Smooth muscle cell (in vitro differentiated cells): ENCODE measurements around the gene CHPF2. TPM values are rescaled to one million over a fixed set of nuclear protein-coding genes. Genes with fewer than 3 reads are reported as not detected.

ENCODE experiments used
- DNase-seq: peaks from one replicate; lab custom pipeline; 2025; ENCODE audit not compliant: unreplicated experiment; lab: John Stamatoyannopoulos, UW
- H2AFZ ChIP-seq: fragments of 200-600 bp; sonication (generic); 2 replicates; pipeline ENCODE4 v1.6.0; 2016; ENCODE audit warnings: antibody characterized with exemption, low read depth, mild to moderate bottlenecking
- H3F3A ChIP-seq: fragments of 200-600 bp; sonication (generic); 2 replicates; pipeline ENCODE4 v1.6.0; 2017; ENCODE audit warnings: antibody characterized with exemption, low read depth
- H3K27ac ChIP-seq: fragments of 200-600 bp; sonication (generic); 2 replicates; pipeline ENCODE4 v1.5.1; 2016; ENCODE audit warnings: low read depth, mild to moderate bottlenecking
- H3K27me3 ChIP-seq: fragments of 200-600 bp; sonication (generic); 2 replicates; pipeline ENCODE4 v1.6.1; 2016; ENCODE audit warnings: low read depth, mild to moderate bottlenecking
- H3K36me3 ChIP-seq: fragments of 200-600 bp; sonication (generic); 2 replicates; pipeline ENCODE4 v1.5.1; 2016; ENCODE audit warnings: low read depth
- H3K4me1 ChIP-seq: fragments of 200-600 bp; sonication (generic); 2 replicates; pipeline ENCODE4 v1.5.1; 2016; ENCODE audit warnings: low read depth
- H3K4me2 ChIP-seq: fragments of 200-600 bp; sonication (generic); 2 replicates; pipeline ENCODE4 v1.6.0; 2016; ENCODE audit warnings: mild to moderate bottlenecking
- H3K4me3 ChIP-seq: fragments of 200-600 bp; sonication (generic); 2 replicates; pipeline ENCODE4 v1.5.1; 2016; ENCODE audit warnings: mild to moderate bottlenecking
- H3K79me2 ChIP-seq: fragments of 200-600 bp; sonication (generic); 2 replicates; pipeline ENCODE4 v1.6.0; 2016; ENCODE audit warnings: low read depth, mild to moderate bottlenecking
- H3K9ac ChIP-seq: fragments of 200-600 bp; sonication (generic); 2 replicates; pipeline ENCODE4 v1.6.0; 2016; ENCODE audit warnings: low read depth
- H3K9me3 ChIP-seq: fragments of 200-600 bp; sonication (generic); replicated peaks from 2 replicates; pipeline ENCODE4 v1.5.1; 2016; ENCODE audit warnings: low read depth
- H4K20me1 ChIP-seq: fragments of 200-600 bp; sonication (generic); 2 replicates; pipeline ENCODE4 v1.6.0; 2016; ENCODE audit warnings: low read depth
- CTCF ChIP-seq: fragments of 200-600 bp; sonication (generic); IDR thresholded peaks from 2 replicates; pipeline ENCODE4 v1.5.1; 2017; ENCODE audit warnings: borderline replicate concordance, mild to moderate bottlenecking, antibody characterized with exemption; ENCODE audit not compliant: insufficient read depth, poor library complexity, severe bottlenecking
- WGBS: methylation state at CpG from one replicate; pipeline ENCODE4 v1.1.7; 2016; ENCODE audit warnings: low lambda C conversion rate; 5-methylcytosine and 5-hydroxymethylcytosine counted together
- polyA plus RNA-seq: library from polyadenylated mRNA; unstranded; fragments of >200 nt; fragmentation: Nextera tagmentation; extraction: Ambion mirVana; gene quantifications from 2 replicates; pipeline ENCODE4 v1.2.1, GENCODE V29; 2016
- total RNA-seq: library from RNA; depleted of rRNA; stranded (reverse); fragments of >200 nt; gene quantifications from 2 replicates; pipeline ENCODE4 v1.2.3, GENCODE V29; 2014

The CHPF2 gene
- total and polyA plus RNA-seq, 2 experiments from 2014 or later = 42.3 to 70.8 TPM

GRCh38 chr7:151235091-151235787, 3.0 kb downstream of the CHPF2 start:
- Histone ChIP-seq H3K36me3 (no peaks in the 10 kb centered on the region), H3K4me1 (peaks cover 16% of the 10 kb centered on the region), H3K27ac (no peak overlapping the region), H3K79me2 (peaks cover 52% of the 10 kb centered on the region), H3K4me3 (no peak overlapping the region), H4K20me1 (peaks cover 71% of the 10 kb centered on the region), H3K27me3 (no peaks in the 10 kb centered on the region), H3K4me2 (no peak overlapping the region), H3K9me3 (no peaks in the 10 kb centered on the region), H2AFZ (no peak overlapping the region), H3F3A (no peaks in the 10 kb centered on the region), H3K9ac (no peak overlapping the region)
- 98% methylated on average over 28 of the region's 28 CpGs for WGBS
- TF ChIP-seq CTCF = no peak
- no peak for DNase-seq

GRCh38 chr7:151236406-151236805, 4.1 kb downstream of the CHPF2 start:
- no peaks in the 10 kb centered on the region for H3K36me3 ChIP-seq
- 98% methylated on average over 13 of the region's 13 CpGs for WGBS

GRCh38 chr7:151237244-151238189, 5.2 kb downstream of the CHPF2 start:
- no peak overlapping the region for H2AFZ ChIP-seq
- no peak overlapping the region for H3K4me2 ChIP-seq
- no peak overlapping the region for H3K9ac ChIP-seq
- WGBS = 94% methylated on average over 44 of the region's 44 CpGs
- H3K79me2 ChIP-seq = peaks cover 47% of the 10 kb centered on the region
- peaks cover 94% of the 10 kb centered on the region for H4K20me1 ChIP-seq
- no peak for DNase-seq
- no peak overlapping the region for H3K27ac ChIP-seq
- no peak for TF ChIP-seq CTCF
- no peaks in the 10 kb centered on the region for H3F3A ChIP-seq
- H3K4me1 ChIP-seq = peaks cover 11% of the 10 kb centered on the region
- H3K36me3 ChIP-seq = no peaks in the 10 kb centered on the region
- no peaks in the 10 kb centered on the region for H3K27me3 ChIP-seq
- H3K9me3 ChIP-seq = no peaks in the 10 kb centered on the region
- no peak overlapping the region for H3K4me3 ChIP-seq

More at GRCh38 chr7:151236406-151236805, 4.1 kb downstream of the CHPF2 start:
- Histone ChIP-seq H3F3A (no peaks in the 10 kb centered on the region), H3K9ac (no peak overlapping the region), H3K27me3 (no peaks in the 10 kb centered on the region), H3K4me3 (no peak overlapping the region), H3K4me1 (peaks cover 16% of the 10 kb centered on the region), H2AFZ (no peak overlapping the region), H3K9me3 (no peaks in the 10 kb centered on the region), H3K27ac (no peak overlapping the region), H3K4me2 (no peak overlapping the region), H3K79me2 (peaks cover 52% of the 10 kb centered on the region), H4K20me1 (peaks cover 83% of the 10 kb centered on the region)
- no peak for DNase-seq
- no peak for TF ChIP-seq CTCF
